ENCODE data around the gene TBL1XR1.

Gene TBL1XR1

GRCh38 chr3:177106184-177106583, 91.1 kb downstream of the TBL1XR1 start:
- DNase-seq: no peak

- no peak for DNase-seq
Observed at GRCh38 chr3:177105623-177106022, 91.7 kb downstream of the TBL1XR1 start.

- DNase-seq: no peak
Observed at GRCh38 chr3:177104299-177104992, 92.8 kb downstream of the TBL1XR1 start.

- DNase-seq: no peak
Observed at GRCh38 chr3:177102553-177102952, 94.7 kb downstream of the TBL1XR1 start.

GRCh38 chr3:177098551-177098950, 98.7 kb downstream of the TBL1XR1 start:
- no peak for DNase-seq

- no peak for DNase-seq
Observed at GRCh38 chr3:177096615-177097014, 100.7 kb downstream of the TBL1XR1 start.

GRCh38 chr3:177093966-177094365, 103.3 kb downstream of the TBL1XR1 start:
- no peak for DNase-seq

GRCh38 chr3:177089901-177090300, 107.4 kb downstream of the TBL1XR1 start:
- no peak for DNase-seq

- DNase-seq: no peak
Observed at GRCh38 chr3:177089110-177089509, 108.2 kb downstream of the TBL1XR1 start.

- no peak for DNase-seq
Observed at GRCh38 chr3:177085794-177086193, 111.5 kb downstream of the TBL1XR1 start.

GRCh38 chr3:177084616-177085015, 112.7 kb downstream of the TBL1XR1 start:
- DNase-seq: no peak

- DNase-seq: no peak
Observed at GRCh38 chr3:177080122-177080521, 117.2 kb downstream of the TBL1XR1 start.

- no peak for DNase-seq
Observed at GRCh38 chr3:177079684-177080083, 117.6 kb downstream of the TBL1XR1 start.

GRCh38 chr3:177071496-177072156, 125.7 kb downstream of the TBL1XR1 start:
- DNase-seq: no peak

- DNase-seq: no peak
Observed at GRCh38 chr3:177069514-177070329, 127.6 kb downstream of the TBL1XR1 start.

- DNase-seq: no peak
Observed at GRCh38 chr3:177068967-177069366, 128.3 kb downstream of the TBL1XR1 start.

- no peak for DNase-seq
Observed at GRCh38 chr3:177066068-177066467, 131.2 kb downstream of the TBL1XR1 start.

- no peak for DNase-seq
Observed at GRCh38 chr3:177065285-177066033, 131.8 kb downstream of the TBL1XR1 start.

- no peak for DNase-seq
Observed at GRCh38 chr3:177062052-177062732, 135.1 kb downstream of the TBL1XR1 start.

- DNase-seq: no peak
Observed at GRCh38 chr3:177061369-177061768, 135.9 kb downstream of the TBL1XR1 start.

GRCh38 chr3:177060492-177060891, 136.8 kb downstream of the TBL1XR1 start:
- no peak for DNase-seq

GRCh38 chr3:177058648-177059047, 138.6 kb downstream of the TBL1XR1 start:
- DNase-seq: no peak
